NT2/D1 (cell line): ENCODE results near the gene USP7.

Experiments used
- DNase-seq: peaks from one replicate; pipeline ENCODE4 v3.0.0-alpha.2; 2011; ENCODE audit warnings: low read depth, low spot score
- H3K27me3 ChIP-seq: 2 replicates; pipeline ENCODE4 v1.6.0; 2011; ENCODE audit warnings: mild to moderate bottlenecking; ENCODE audit not compliant: insufficient read length, insufficient read depth
- H3K36me3 ChIP-seq: 2 replicates; pipeline ENCODE4 v1.6.1; 2011; ENCODE audit warnings: mild to moderate bottlenecking, low read length, mixed read lengths; ENCODE audit not compliant: insufficient read depth, insufficient read length
- H3K4me1 ChIP-seq: 2 replicates; pipeline ENCODE4 v1.5.1; 2011; ENCODE audit not compliant: insufficient read depth, insufficient read length
- H3K4me3 ChIP-seq: 2 replicates; pipeline ENCODE4 v1.5.1; 2011; ENCODE audit warnings: low read depth; ENCODE audit not compliant: insufficient read length
- H3K9ac ChIP-seq: 2 replicates; pipeline ENCODE4 v1.6.0; 2011; ENCODE audit warnings: low read depth; ENCODE audit not compliant: insufficient read length
- H3K9me3 ChIP-seq: 2 replicates; pipeline ENCODE4 v1.5.1; 2011; ENCODE audit warnings: mild to moderate bottlenecking, low read length; ENCODE audit not compliant: insufficient read depth
- SUZ12 ChIP-seq: IDR thresholded peaks from 2 replicates; pipeline ENCODE4 v1.6.1; 2011; ENCODE audit not compliant: insufficient read length, insufficient read depth; ENCODE audit errors: extremely low read depth
- YY1 ChIP-seq: IDR thresholded peaks from 2 replicates; pipeline ENCODE4 v1.6.1; 2011; ENCODE audit not compliant: insufficient read length, insufficient read depth
- ZNF274 ChIP-seq: IDR thresholded peaks from 2 replicates; pipeline ENCODE4 v1.6.1; 2011; ENCODE audit warnings: mild to moderate bottlenecking, low read depth, low read length

The USP7 gene

GRCh38 chr16:8950580-8951077, 13.1 kb downstream of the USP7 start:
- Histone ChIP-seq H3K4me1 (peaks cover 13% of the 10 kb centered on the region), H3K4me3 (no peak overlapping the region), H3K36me3 (no peaks in the 10 kb centered on the region), H3K9ac (no peak overlapping the region), H3K9me3 (no peaks in the 10 kb centered on the region), H3K27me3 (no peaks in the 10 kb centered on the region)
- no peak for DNase-seq
- TF ChIP-seq YY1 (no peak), ZNF274 (no peak), SUZ12 (no peak)

- Histone ChIP-seq H3K9me3 (no peaks in the 10 kb centered on the region), H3K4me1 (peaks cover 13% of the 10 kb centered on the region), H3K9ac (no peak overlapping the region), H3K27me3 (no peaks in the 10 kb centered on the region), H3K36me3 (no peaks in the 10 kb centered on the region), H3K4me3 (no peak overlapping the region)
- no peak for DNase-seq
- TF ChIP-seq SUZ12 (no peak), YY1 (no peak), ZNF274 (no peak)
Measured at GRCh38 chr16:8949536-8950418, 13.9 kb downstream of the USP7 start.

GRCh38 chr16:8948831-8949230, 14.9 kb downstream of the USP7 start:
- no peaks in the 10 kb centered on the region for H3K36me3 ChIP-seq
- DNase-seq: no peak
- no peak overlapping the region for H3K4me3 ChIP-seq
- H3K4me1 ChIP-seq: peaks cover 13% of the 10 kb centered on the region
- no peaks in the 10 kb centered on the region for H3K27me3 ChIP-seq
- H3K9ac ChIP-seq: no peak overlapping the region
- no peak for TF ChIP-seq YY1
- H3K9me3 ChIP-seq: no peaks in the 10 kb centered on the region

- Histone ChIP-seq H3K4me1 (peaks cover 16% of the 10 kb centered on the region), H3K4me3 (no peak overlapping the region), H3K27me3 (no peaks in the 10 kb centered on the region), H3K9ac (no peak overlapping the region), H3K36me3 (no peaks in the 10 kb centered on the region), H3K9me3 (no peaks in the 10 kb centered on the region)
- DNase-seq: no peak
- TF ChIP-seq YY1 (no peak), ZNF274 (no peak), SUZ12 (no peak)
Measured at GRCh38 chr16:8948069-8948593, 15.6 kb downstream of the USP7 start.

- DNase-seq: no peak
- H3K4me1 ChIP-seq: peaks cover 18% of the 10 kb centered on the region
Measured at GRCh38 chr16:8946544-8946943, 17.2 kb downstream of the USP7 start.

GRCh38 chr16:8945626-8946296, 17.9 kb downstream of the USP7 start:
- no peak overlapping the region for H3K4me3 ChIP-seq
- H3K9me3 ChIP-seq: no peaks in the 10 kb centered on the region
- no peaks in the 10 kb centered on the region for H3K36me3 ChIP-seq
- no peaks in the 10 kb centered on the region for H3K27me3 ChIP-seq
- TF ChIP-seq ZNF274 (no peak), YY1 (no peak), SUZ12 (no peak)
- H3K4me1 ChIP-seq: peaks cover 14% of the 10 kb centered on the region
- DNase-seq: no peak
- no peak overlapping the region for H3K9ac ChIP-seq

More at GRCh38 chr16:8946544-8946943, 17.2 kb downstream of the USP7 start:
- no peak for TF ChIP-seq ZNF274
- no peak for TF ChIP-seq YY1
- no peak for TF ChIP-seq SUZ12
- Histone ChIP-seq H3K4me3 (no peak overlapping the region), H3K27me3 (no peaks in the 10 kb centered on the region), H3K9me3 (no peaks in the 10 kb centered on the region), H3K9ac (no peak overlapping the region), H3K36me3 (no peaks in the 10 kb centered on the region)

- no peak overlapping the region for H3K9ac ChIP-seq
- no peak for DNase-seq
- peaks cover 3% of the 10 kb centered on the region for H3K36me3 ChIP-seq
Measured at GRCh38 chr16:8943966-8944759, 19.5 kb downstream of the USP7 start.

More at GRCh38 chr16:8943966-8944759, 19.5 kb downstream of the USP7 start:
- Histone ChIP-seq H3K9me3 (no peaks in the 10 kb centered on the region), H3K4me3 (no peak overlapping the region), H3K27me3 (no peaks in the 10 kb centered on the region), H3K4me1 (peaks cover 10% of the 10 kb centered on the region)
- no peak for TF ChIP-seq ZNF274
- no peak for TF ChIP-seq SUZ12
- TF ChIP-seq YY1: no peak
